T-helper 2 cell treated with Interferon-gamma antibody and Interleukin-4, amounts not matched to agents 100 ng/mL and 5 ng/mL, for 36 hours (primary cell): ENCODE data around the gene SEC24A. TPM values are rescaled to one million over a fixed set of nuclear protein-coding genes. Genes with fewer than 3 reads are reported as not detected.
"Not testable (repeated sequence)": the region's sequence is repeated elsewhere in the genome, so short reads cannot be mapped to it uniquely, and the experiment has no call there.

Experiments
- intact Hi-C: fragments of 100-400 bp; cut with micrococcal nuclease; formaldehyde crosslinking; loops from one replicate; pipeline ENCODE4 v1.15.1; 2023
- total RNA-seq: library from RNA; stranded (reverse); gene quantifications from 2 replicates; pipeline ENCODE4 v1.2.3, GENCODE V29; 2022

SEC24A gene
- total RNA-seq, 1 donor from 2014 or later, result 26.7 TPM

DNA sequence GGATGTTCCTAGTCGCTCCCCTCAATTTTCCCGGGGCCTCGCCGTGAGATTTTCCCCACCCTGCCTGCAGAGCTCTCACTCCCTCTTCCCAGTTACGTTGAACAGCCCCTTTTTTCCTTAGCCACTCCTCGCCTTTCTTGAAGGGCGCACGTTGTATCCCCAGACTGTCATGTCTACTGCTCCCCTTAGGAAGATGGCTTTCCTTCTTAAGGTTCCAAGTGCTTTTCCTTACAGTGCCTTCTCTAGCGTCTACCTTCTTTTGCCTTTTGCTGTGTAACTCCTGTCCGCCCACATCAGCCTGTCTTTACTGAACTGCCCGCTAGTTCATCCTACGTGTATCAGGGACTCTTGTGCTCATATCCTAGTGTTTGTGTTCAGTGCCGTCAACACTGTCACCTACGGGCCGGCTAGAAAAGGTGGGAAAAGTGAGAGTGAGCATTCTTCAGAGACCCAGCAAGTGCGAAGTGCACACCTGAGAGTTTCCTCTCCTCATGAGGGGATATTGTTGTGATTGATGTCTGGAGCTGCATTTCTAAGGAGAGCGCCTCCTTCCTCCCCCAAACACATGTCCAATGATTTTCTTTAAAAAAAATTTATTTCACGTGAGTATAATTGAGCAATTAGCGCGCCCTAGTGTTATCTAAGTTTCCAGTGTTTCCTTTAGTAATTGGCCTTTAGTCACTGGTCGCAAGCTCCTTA lies 90.5 kb downstream of the SEC24A start:
- intact Hi-C loops, result loop anchor here (1.0 to 10.0 kb wide), 14 partner anchors 19 to 1776 kb away; partner anchors contain the start of genes AFF4, C5orf24, CDKN2AIPNL and DDX46

DNA sequence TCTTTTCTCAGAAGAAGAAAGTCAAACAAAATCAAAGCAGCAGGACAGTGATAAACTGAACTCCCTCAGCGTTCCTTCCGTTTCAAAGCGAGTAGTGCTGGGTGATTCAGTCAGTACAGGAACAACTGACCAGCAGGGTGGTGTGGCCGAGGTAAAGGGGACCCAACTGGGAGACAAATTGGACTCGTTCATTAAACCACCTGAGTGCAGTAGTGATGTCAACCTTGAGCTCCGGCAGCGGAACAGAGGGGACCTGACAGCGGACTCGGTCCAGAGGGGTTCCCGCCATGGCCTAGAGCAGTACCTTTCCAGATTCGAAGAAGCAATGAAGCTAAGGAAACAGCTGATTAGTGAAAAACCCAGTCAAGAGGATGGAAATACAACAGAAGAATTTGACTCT lies 92.5 kb downstream of the SEC24A start:
- intact Hi-C loops, result no loop called here

DNA sequence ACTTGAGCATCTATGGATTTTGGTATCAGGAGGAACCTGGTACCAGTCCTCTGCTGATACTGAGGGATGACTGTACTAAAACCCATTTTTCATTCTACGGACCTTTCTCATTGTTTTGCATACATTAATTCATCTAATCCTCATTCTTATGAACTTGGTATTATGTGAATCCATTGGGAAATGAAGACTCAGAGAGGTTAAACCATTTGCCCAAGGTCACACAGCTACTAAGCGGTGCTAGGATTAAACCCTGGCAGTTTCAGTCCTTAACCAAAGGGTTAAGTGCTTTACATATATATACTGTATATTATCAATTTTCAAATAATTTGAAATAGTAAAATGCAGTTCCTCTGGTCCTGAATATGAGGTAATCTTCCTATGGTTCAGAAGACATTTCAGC lies 93.5 kb downstream of the SEC24A start:
- intact Hi-C loops, result no loop called here

DNA sequence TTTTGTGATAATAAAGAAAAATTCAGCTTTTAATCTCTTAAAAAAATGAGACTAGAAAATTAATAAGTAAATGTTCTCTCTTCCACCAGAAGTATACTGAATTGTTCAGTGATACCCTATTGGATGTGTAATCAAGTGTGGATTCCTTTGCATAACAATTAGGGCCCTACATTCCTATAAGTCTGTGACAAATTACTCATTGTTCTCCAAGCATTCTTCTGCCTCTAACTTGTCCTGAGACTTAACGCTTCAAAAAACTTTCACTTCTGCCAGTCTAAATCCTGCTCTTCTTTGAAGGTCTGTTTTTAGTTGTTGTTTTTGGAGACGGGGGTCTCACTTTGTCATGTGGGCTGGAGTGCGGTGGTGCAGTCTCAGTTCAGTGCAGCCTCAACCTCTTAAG lies 100.8 kb downstream of the SEC24A start:
- intact Hi-C loops, result no loop called here

DNA sequence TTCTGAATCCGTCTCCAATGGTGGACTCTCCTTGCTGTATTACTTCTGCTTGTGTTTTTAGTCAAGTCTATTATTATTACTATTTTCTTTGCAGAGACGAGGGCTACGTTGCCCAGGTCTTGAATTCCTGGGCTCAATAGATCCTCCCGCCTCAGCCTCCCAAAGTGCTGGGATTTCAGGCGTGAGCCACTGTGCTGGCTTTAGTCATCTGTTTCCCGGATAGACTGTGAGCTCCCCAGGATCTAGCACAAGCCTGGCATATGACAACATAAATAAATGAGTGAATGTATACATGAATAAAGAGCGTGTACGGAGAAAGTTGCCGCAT lies 109.6 kb downstream of the SEC24A start:
- intact Hi-C loops, result loop anchor here (1.0 to 5.0 kb wide), 7 partner anchors 20 to 532 kb away; partner anchors contain the start of genes C5orf24, CAMLG, CDKN2AIPNL and PCBD2

DNA sequence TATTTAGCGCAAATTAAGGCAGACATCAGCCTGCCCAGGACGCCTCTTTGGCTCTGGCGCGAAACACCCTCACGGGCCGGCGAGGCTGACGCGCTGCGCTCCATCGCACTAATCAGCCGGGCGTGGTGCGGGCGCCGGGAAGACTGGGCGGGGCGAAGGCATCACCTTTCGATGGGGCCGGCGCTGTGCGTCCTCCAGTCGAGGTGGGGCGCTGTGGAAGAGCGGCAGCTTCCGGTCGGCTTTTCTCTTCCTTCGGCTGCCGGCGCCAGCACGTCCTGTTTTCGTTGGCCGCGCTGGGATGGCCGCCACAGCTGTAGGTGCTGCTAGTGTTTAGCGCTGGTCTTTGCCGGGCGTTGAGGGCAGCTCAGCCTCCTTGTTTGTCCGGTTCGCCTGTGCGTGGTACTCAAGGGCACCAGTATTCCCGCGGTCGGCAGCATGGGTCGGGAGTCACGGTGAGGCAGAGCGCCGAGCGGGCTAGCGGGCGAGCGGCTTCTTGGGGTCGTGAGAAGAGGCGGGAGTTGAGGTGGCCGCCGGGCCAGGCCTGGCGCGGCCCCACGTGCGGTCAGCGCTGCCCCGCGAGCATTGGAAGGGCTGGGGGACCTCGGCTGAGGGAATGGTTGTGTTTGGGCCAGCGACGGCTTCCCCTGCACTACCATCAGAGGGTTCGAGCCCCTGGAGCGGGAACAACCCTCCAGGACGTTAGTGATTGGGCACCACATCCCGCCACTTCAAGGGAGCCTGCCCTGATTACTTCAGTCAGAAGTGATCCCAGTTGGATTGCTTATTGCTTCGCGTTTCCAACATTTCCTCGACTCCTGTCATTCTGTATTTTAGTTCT lies 110.1 kb downstream of the SEC24A start, which contains the start of gene DDX46:
DDX46 (plus strand) TSS at position 276 of the 838 bp plus-strand sequence; CDS start at position 436, 160 bp downstream.
- intact Hi-C loops, result loop anchor here (1.0 to 5.0 kb wide), 7 partner anchors 20 to 532 kb away; partner anchors contain the start of genes C5orf24, CAMLG, CDKN2AIPNL and PCBD2

DNA sequence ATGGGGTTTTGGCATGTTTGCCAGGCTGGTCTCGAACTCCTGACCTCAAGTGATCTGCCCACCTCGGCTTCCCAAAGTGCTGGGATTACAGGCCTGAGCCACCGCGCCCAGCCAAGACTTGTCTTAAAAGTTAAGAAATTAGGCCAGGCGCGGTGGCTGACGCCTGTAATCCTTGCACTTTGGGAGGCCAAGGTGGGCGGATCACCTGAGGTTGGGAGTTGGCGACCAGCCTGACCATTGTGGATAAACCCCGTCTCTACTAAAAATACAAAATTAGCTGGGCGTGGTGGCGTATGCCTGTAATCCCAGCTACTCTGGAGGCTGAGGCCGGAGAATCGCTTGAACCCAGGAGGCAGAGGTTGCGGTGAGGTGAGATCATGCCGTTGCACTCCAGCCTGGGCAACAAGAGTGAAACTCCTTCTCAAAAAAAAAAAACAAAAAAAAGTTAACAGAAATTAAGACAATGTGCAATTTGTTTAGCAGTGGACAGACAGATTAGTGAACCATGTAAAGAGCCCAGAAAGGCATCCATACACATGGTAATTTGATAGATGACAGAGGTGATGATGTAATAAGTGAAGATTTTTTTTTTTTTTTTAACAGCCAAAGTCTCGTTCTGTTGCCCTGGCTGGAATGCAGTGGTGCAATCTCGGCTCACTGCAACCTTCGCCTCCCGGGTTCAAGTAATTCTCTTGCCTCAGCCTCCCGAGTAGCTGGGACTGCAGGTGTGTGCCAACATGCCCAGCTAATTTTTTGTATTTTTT lies 119.1 kb downstream of the SEC24A start:
- intact Hi-C loops, result not testable (repeated sequence)

DNA sequence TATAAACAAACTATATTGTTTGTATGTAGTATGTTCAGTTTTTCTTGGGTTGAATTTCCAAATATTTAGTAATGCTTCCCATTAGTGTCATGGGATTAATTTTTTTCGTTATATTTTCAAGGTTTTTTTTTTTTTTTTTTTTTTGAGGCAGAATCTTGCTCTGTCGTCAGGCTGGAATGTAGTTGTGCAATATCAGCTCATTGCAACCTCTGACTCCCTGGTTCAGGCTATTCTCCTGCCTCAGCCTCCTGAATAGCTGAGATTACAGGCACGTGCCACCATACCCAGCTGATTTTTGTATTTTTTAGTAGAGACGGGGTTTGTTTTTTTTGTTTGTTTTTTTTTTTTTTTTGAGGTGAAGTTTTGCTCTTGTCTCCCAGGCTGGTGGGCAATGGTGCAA lies 120.6 kb downstream of the SEC24A start:
- intact Hi-C loops, result no loop called here

DNA sequence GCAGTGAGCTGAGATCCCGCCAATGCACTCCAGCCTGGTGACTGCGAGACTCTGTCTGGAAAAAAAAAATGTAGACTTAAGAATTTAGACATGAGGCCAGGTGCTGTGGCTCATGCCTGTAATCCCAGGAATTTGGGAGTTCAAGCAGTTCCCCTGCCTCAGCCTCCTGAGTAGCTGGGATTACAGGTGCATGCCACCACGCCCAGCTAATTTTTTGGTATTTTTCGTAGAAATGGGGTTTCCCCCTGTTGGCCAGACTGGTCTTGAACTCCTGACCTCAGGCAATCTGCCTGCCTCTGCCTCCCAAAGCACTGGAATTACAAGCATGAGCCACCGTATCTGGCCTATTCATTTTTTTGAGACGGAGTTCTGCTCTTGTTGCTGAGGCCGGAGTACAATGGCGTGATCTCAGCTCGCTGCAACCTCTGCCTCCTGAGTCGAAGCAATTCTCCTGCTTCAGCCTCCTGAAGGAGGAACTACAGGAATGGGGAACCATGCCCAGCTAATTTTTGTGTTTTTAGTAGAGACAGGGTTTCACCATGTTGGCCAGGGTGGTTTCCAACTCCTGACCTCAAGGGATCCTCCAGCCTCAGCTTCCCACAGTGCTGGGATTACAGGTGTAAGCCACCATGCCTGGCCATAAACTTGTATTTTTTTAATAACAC lies 124.0 kb downstream of the SEC24A start:
- intact Hi-C loops, result no loop called here

DNA sequence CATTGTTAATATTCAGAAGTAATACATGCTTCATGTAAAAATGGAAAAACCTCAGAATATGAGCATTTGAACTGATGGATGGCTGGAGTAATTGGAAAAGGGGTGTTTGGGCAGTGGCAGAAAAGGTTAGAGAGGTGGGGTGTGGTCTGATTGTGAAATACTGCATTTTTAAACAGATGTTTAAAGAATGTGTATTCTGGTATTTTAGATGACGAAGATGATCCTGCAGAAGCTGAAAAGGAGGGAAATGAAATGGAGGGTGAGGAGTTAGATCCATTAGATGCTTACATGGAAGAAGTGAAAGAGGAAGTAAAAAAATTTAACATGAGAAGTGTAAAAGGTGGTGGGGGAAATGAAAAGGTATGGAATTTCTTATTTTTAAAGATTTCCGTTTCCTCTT lies 128.8 kb downstream of the SEC24A start:
- intact Hi-C loops, result no loop called here

Other genes starting within 250 kb of the SEC24A start
- 22.3 and 25.8 TPM in 2 replicates for gene CDKN2AIPNL, start 236.9 kb upstream of the SEC24A start, total RNA-seq
- 81.0 and 81.1 TPM in 2 replicates for gene JADE2, start 123.1 kb upstream of the SEC24A start, total RNA-seq
- 47.2 and 53.3 TPM in 2 replicates for gene SAR1B, start 16.0 kb upstream of the SEC24A start, total RNA-seq
- gene CAMLG, start 89.8 kb downstream of the SEC24A start, total RNA-seq, result 20.4 and 22.5 TPM in 2 replicates
- 75.2 and 76.2 TPM in 2 replicates for gene DDX46, start 110.0 kb downstream of the SEC24A start, total RNA-seq
- 31.5 and 34.3 TPM in 2 replicates for gene C5orf24, start 197.2 kb downstream of the SEC24A start, total RNA-seq
- 56.7 and 57.7 TPM in 2 replicates for gene TXNDC15, start 225.6 kb downstream of the SEC24A start, total RNA-seq